Activated CD8-positive, alpha-beta memory T cell treated with anti-CD3 and anti-CD28 coated beads for 4 hours (primary cell): ENCODE measurements around the gene ATP2C2.

Source experiments
- DNase-seq, 2 donors: peaks; one replicate each; pipeline ENCODE4 v3.0.0-alpha.2; 2020; ENCODE audit warnings: low read depth in 2 of 2

The ATP2C2 gene

DNA sequence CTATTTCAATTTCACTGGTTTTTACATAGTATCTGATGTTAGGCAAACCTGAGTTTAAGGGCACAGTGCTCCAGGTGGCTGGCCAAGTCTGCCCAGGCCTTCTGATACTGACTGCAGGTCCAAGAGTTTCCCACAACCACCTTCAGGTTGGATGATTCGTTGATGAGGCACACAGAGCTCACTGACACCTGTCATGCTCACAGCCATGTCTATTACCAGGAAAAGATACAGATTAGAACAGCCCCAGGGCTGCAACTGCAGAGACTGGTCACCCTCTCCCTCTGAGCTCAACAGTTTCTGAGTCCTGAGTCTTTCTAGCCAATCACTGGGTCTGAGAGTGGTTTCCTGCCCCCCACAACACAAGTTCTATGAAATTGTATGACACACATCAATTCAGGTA, 98.9 kb downstream of the ATP2C2 start:
- no peak for DNase-seq

DNA sequence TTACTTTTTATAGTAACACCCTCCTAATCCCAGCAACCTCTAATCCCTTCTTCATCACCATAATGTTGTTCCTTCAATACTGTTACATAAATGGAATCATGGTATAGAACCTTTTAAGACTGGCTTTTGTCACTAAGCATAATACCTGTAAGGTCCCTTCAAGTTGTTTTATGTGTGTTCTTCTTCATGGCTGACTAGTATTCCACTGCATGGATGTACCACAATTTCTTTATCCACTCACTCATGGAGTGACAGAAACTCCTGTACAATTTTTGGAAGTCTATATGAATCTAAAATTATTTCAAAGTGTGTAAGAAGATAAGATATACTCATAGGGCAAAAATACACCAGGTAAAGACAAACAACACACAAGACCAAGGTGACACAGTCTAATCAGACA, 99.4 kb downstream of the ATP2C2 start:
- DNase-seq: no peak

DNA sequence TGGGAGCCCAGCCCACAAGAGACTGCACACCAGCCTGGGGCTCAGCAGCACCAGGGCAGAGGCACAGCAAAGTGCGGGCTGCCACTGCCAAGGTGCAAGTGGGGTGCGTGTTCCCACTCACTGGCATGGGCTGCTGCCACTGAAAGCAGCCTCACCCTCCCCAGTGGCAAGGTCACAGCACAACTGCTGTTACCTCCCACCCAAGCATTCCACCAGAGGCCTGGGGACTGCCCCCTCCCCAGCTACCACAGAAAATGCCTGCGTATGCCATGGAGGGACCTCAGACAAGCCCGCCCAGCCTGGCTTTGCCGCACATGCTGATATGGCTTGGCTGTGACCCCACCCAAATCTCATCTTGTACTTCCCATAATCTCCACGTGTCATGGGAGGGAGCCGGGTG, 103.0 kb downstream of the ATP2C2 start:
- no peak for DNase-seq

DNA sequence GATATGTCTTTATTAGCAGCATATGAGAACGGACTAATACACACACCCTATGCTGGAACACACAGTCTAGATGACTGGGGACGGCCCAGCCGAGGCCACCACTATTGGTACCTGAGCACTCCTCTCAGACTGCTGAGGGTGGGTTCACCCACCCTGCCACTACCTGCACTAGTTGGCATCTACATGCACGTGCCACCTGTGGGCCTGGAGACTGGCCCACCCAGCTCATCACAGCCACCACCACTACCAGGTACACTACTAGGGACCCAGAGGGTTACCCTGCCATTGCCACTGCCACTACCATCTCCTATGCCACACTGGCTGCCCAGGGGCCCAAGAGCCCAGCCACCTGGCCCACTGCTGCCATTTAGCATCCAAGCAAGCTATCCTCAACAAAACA, 103.6 kb downstream of the ATP2C2 start:
- DNase-seq: no peak

DNA sequence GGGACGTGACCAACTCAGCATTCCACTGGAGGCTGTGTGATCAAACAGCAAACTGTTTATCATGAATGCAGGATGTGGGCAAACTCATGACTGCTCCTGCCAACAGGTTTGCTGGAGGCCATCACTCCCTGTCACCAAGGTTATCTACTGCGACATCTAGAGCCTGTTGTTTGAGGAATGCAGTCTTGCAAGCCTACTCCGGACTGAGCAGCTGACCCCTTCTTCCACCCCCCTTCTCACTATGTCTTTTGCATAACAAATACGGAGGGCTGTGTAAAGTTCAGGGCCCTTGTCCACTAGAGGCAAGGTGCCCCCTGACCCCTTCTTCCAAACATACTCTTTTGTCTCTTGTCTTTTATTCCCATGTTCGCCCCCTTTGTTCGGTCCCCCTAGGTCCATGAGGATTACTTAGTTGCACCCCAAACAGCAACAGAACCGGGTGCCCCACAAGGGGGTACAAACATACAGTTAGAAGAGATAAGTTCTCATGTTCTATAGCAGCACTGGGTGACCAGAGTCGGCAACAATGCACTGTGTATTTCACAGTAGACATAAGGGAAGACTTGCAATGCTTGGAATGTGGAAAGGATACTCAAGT, 107.4 kb downstream of the ATP2C2 start:
- DNase-seq: no peak

DNA sequence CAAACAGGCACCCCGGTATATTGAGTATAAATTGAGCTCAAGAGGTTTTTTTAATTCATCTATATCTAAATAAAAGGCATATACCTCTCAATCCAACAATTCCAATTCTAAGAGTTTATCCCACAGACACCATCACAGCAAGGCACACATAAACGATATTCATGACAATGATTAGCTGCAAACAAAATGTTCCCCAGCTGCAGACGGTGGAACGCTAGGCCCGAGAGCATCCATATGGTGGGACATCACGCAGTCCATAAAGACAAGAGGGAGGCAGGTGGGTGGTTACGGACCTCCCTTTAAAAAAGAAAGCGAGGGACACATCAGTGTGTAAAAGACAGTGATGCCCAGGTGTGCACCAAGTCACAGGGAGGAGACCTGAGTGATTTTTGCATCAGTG, 108.1 kb downstream of the ATP2C2 start:
- no peak for DNase-seq

DNA sequence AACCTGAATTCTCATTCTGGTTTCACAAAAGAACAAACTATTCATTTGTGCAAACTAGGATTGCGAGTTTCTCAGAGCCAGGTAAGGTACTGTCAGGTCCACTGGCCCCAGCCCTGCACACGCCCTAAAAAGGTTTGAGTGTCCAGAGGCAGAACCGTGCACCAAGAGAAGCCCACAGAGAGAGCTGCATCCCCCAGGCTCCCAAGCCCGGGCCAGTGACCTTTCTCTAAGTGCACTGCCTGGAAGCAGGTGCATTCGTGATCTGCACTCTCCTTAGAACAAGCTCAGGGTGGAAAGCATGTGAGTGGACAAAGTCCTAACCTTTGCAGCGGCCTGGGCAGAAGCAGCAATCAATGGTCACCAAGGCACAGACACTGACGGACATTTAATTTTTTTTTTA, 109.3 kb downstream of the ATP2C2 start:
- DNase-seq: no peak

DNA sequence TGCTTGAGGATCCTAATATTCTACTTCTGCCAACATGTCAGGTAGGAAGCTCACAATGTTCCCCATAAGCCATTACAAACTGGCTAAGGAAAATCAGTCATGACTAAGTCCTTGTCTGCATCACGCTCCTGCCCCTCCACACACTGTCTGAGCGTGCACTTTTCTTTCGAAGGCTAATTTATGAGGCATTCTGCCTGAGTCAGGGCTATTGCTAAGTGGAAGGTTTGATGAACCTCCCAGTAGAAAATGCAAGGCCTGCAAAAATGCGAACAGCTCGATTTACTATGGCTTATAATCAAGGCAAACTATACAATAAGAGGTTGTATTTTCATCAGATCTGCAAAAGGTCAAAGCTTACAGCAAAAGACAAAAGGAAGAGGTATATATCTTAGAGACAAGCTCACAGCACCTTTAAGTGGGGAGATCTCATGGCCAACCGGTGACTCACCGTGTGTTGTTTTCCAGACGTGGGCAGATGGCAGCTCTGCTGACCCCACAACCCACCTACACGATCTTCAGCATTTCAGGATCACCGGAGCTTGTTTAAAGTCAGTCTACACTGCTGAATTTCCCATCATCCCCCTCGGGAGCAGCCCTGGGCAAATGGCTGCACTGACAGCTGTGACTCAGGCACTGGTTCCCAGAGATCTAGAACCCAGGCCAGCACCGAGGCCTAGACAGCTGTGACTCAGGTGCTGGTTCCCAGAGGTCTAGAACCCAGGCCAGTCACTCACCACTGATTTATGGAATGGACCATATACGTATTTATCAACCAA, 110.0 kb downstream of the ATP2C2 start:
- DNase-seq: no peak

DNA sequence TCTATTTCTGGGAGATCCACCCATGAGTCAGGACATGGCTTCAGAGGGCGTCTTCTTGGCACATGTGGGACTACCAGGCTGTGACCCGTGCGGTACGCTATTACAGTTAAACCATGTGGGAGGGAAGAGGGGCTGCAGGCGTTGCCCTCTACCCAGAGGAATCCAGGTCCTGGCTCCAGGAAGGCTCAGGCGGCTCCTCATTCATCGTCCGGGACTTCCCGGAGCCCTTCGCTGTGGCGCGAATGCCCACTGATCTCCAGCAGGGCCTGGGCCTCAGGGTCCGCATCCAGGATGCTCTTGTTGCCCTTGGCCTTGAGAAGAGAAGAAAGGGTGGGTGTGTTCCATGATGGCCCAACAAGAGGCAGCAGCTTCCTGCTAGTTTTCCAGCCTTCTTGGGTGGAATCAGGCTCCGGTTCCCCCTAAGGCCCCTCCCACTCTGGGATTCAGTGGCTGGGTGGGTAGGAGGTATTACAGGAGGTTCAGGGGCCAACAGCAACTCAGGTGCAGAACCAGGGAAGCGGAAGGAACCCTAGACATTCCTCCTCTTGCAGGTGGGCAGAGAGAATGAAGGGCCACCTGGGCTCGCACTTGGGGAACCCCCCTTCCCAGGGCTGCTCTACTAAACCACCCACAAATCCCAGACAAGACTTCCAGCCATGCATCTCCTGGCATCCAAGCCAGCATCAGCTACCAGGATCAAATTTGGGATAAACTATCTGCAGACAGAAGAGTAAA, 111.5 kb downstream of the ATP2C2 start:
- no peak for DNase-seq

DNA sequence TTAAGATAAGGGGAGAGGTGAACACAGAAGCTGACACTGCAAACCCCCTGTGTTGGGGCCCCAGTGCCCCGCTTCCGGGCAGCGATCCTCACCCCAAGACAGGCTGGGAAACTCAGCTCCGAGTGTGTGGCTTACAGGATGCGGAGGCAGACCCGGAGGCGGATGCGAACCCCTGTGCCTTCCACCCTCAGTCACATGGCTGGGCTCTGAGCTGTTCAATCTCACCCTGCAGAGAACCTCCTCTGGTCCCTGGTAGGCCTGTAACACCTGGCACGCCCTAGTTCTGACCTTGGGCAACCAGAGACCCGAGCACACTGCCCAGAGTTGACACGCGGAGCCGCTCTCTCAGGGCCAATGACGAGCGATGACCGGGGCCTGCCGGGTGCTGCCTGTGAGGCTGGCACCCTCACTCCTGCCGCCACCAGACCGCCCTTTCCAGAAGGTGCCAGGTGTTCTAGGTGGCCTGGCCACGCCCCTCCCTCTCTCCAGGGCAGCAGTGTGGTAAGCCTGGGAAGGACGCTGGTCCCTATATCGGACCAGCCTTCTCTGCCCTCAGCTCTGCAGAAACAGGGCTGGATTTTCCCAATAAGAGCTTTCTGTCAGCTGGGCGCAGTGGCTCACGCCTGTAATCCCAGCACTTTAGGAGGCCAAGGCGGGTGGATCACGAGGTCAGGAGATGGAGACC, 112.9 kb downstream of the ATP2C2 start:
- no peak for DNase-seq

DNA sequence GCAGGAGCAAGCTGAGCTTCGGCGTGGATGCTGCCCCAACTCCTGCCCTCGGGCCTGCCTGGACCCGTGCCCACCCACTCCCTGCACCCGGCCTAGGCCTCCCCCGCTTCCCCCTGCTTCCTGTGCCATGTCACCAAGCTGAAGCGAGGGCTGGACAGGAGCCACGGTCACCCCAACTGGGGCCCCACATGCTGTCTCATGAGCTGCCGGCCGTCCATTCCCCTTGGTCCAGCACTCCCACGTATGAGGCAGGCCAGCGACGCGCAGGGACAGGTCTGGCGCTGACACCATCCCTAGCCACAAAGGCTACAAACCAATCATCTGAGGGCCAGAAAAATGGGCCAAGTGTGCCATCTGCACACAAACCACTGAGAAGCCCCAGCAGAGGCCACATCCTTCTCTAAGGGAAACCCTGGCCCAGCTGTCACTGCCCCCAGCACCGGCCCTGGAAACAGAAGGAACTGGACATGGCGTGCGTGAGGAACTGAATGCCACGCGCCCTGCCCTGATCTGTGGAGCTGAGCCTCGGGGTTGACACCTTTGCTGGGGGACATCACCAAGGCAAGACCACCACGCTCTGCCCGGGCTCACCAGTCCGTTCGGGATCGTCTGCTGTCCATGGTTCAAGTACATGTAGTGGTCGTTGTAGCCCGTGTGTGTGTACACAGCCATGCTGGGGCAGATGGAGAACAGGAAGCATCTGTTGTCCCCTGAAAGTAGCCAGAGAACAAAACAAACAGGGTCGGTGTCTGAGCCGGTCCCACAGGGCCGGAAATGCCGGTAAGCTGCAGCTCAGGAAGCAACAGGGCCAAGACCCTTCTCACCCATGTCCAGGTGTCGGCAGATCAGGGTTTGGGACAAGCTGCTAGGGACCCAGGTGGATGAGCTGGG, 113.9 kb downstream of the ATP2C2 start:
- DNase-seq: no peak

DNA sequence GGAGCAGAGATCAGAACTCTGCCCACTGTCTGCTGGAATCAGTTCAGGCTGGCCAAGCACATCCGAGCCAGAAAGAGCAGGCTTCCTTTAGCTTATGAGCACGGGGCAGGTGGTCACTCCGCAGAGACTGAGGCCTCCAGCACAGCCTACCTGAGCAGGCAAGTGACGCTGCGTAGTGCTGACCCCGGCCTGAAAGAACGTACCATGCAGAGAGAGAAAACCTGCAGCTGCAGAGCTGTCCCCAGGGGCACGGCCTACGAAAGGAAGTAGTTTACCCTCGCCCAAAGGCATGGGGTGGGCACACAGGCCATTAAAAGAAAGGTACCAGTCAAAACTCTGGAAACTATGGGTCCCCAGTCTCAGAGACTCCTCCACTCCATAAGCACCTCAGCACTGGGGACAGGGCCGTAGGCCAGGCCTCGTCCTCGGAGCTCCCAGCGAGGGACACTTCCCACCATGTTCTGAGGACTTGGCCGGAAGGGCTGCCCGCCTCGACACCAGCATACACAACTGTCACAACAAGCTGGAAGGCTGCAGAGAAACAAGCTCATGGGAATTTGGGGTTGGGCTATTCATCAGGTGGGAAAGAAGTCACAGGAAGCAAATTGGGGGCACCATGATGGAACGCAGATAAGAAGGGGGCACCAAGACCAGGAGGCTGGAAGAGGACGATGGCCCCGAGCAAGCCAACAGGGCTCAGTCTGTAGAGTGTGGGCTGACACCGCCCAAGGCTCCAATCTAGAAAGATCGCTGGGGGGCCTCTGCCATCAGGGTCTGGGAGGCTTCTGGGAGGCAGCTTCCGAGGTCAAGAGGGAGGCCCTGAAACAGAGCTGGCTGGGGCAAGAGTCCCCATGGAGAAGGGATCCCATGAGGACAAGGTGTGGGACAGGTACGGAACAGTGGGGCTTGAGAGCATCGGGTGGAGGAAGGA, 114.9 kb downstream of the ATP2C2 start:
- DNase-seq: no peak

DNA sequence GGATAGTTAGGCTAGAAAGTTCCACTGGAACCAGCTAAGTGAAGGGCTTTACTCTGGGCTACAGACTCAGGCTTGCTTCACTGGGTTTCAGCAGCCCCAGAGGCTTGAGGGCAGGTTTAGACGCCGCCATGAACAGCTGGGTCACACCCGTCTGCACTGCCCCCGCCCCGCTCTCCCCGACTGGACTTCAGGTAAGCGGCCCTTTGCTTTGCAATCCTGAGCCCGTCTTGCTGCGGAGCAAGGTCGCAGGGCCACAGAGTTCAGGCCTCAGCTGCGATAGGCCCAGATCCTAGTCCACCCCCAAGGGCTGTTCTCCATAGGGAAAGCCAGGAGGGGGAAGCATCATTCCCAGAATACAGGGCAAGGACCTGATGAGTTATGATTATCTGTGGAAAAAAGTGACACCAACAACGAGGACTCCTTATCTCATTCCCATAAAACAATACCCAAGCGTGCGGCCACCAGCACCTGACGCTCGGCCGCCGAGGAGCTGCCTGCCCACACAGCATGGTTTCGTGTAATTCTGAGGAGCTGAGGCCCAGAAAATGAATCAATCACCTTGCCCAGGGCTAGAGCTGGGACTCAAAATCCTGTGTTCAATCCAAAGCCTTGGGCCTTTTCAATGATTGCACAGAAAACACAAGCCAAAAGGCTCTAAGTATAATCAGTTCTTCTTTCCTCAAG, 115.7 kb downstream of the ATP2C2 start:
- no peak for DNase-seq

DNA sequence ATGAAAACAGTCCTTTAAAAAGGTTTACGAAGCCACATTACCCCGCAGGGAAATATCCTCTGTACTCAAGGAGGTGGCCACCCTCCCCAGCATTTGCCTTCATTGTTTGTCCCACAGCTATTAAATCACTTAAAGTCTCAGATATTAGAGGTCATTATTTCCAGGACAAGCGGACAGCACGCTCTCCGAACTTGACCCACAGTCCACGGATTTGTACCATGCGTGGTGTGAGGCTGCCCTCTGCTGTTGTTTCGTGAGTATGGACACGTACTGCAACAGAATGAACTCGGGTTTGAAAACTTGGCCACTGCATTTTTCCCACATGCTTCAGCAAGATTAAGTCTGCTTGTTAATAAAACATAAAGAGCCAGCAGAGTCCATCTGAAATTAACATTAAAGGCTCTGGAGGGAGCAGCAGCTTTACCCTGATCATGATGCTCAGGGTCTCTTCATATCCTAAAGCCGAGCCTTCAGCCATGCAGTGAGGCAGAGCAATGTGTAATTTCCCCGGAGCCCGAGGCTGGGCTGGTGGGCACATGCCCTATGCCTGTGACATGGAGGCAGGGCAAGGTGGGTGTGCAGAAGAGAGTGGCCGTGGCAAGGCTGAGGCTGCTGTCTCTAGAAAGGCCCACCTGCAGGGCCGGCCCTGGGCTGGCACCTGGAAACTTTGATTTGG, 116.4 kb downstream of the ATP2C2 start:
- no peak for DNase-seq

DNA sequence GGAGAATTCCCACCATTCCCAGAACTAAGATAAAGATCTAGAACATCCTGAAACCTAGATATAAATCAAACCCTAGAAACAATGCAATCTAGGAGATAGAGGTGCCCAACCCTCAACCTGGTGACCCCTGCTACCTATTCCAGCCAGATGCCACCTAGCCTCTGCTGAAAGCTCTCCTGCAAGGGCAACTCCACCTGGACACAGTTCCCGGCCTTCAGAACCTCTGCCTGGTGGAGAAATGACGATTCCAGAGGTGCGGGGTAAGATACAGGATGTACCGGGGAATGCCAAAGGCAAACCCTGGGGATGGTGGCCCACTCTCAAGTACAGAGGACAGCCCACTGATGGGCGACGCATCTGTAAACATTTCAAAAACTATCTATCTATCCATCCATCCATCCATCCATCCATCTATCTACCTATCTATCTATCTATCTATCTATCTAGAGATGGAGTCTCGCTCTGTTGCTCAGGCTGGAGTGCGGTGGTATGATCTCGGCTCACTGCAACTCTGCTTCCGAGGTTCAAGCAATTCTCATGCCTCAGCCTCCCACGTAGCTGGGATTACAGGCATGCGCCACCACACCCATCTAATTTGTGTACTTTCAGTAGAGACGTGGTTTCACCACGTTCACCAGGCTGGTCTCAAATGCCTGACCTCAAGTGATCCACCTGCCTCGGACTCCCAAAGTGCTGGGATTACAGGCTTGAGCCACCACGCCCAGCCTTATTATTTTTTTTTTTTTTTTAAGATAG, 117.1 kb downstream of the ATP2C2 start:
- DNase-seq: no peak

DNA sequence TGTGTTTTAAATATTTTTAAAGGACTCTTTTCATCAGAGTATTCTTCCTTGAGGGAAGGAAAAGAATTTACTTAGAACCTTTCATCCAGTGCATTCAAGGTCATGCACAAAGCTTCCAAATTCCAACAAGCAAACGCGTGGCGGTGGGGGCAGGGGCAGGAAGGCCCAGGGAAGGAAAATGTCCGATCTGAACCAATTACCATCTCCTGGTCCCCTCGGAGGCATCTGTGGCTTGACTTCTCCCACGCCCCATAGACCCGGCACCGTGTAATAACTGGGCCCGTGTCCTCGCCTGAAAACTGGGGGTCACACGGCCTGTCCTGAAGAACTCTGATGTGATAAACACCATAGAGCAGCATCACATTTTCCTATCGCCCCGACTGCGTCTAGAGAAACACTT, 117.8 kb downstream of the ATP2C2 start:
- no peak for DNase-seq

DNA sequence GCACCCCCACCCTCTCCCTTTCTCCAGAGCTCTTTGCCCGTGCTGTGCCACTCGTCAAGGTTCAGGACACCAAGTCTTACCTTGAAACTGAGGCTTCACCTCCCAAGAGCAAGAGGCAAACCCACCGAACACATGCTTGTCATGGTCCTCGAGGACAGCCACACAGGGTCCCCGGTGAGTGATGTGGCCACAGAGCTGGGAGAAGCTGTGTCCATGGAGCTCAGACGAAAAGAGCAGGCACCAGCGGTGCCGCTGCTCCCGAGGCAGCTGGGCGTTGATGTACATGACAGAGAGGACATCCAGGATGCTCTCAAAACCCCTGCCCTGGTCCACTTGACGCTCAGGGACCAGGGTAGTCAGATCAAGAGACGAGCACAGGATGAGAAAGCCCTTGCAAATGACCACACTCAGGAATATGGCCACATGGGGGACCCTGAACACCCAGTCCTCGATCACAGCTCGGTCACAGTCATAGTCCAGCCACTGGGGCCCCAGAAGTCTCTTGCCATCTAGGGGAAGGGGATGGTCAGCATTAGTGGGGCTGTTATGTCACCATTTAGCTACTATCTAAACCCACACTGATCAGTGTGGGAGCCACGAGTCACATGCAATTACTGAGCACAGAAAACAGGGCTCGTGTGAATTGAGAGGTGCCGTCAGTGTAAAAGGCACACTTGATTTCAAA, 118.4 kb downstream of the ATP2C2 start:
- no peak for DNase-seq

DNA sequence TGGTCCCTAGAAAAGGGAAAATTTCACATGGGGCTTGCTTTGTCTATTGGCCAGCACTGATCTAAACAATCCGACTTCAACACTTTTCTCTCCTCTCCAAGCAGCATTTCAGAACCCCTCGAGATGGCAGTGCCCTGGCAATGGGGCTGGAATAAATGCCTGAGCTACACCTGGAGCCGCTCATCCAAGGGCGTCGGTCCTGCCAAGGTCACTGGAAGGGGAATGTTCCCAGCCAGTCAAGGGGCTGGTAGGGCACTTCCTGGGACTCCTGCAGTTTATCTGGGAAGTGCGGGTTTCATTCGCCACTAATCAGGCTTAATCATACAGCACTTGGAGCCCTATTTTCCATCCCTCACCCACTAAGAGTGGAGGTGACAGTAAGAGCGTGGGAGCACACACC, 119.0 kb downstream of the ATP2C2 start:
- DNase-seq: no peak
